NCI-H1436 (cell line): ENCODE measurements around the gene SPATA46.

Experiments used
- DNase-seq: peaks from one replicate; lab custom pipeline; 2025; lab: John Stamatoyannopoulos, UW

The SPATA46 gene

DNA sequence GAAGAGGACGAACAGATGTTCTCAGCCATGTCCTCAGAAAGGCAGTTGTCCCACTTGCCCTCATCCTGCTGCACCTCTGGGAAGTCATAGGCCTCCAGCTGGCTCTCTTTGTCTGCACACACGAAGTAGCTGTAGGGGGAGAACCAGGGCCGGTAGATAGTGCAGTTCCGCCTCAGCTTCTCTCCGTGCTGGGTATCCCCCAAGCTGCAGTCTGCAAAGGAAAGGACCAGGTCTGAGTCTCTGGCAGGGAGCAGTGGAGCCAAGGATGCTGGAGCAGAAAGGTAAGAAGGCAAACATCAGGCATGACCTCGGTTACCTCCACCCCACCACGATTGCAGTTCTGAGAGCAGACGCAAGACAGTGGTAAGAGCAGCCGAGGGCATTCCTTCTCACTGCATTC, 2.2 kb downstream of the SPATA46 start:
- no peak for DNase-seq

DNA sequence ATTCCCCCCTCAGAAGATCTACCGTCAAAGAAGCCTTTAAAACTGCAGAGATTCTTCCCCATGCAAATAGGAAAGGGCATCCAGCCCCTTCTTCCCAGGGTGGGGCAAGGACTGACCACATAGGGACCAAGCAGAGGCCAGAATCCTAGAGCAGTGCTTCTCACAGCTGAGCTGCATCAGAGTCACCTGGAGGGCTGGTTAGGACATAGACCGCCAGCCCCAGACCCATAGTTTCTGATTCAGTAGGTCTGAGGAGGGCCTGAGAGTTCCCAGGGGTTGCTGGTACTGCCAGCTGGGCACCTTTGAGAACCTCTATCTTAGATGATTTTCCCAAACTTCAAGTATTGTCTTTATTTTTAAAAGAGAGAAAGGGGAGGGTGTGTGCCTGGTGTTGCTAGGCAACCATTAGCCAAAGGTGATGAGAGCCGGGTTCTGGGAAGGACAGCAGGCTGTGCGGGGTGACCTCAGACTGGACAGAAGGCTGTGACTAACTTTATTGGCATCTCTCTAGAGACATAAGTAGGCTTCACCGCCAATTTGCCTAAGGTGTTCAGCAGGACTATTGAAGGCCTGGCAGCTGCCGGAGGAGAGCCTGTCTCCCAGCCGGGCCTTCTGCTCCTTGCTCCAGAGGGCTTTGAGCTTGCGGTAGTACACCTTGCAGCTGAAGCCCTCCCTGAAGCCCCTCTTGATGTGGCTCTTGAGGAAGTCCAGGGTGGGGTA, 3.0 kb downstream of the SPATA46 start:
- DNase-seq, result no peak

DNA sequence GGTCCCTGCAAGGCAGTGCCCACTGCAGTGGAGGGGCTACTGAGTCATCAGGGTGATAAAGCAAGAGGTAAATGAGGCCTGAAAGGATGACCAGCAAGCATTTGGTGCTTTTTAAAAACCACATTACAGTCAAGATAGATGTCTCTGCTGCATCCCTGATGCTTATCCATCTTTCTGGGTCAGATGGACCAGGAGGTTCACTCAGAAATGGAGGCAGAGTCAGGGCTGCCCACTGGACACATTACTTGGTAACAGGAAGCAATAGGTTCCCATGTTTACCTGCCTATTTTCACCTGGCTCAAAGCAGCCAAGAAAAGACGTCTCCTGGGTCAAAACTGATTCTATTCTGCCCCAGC, 3.6 kb downstream of the SPATA46 start:
- DNase-seq, result no peak

DNA sequence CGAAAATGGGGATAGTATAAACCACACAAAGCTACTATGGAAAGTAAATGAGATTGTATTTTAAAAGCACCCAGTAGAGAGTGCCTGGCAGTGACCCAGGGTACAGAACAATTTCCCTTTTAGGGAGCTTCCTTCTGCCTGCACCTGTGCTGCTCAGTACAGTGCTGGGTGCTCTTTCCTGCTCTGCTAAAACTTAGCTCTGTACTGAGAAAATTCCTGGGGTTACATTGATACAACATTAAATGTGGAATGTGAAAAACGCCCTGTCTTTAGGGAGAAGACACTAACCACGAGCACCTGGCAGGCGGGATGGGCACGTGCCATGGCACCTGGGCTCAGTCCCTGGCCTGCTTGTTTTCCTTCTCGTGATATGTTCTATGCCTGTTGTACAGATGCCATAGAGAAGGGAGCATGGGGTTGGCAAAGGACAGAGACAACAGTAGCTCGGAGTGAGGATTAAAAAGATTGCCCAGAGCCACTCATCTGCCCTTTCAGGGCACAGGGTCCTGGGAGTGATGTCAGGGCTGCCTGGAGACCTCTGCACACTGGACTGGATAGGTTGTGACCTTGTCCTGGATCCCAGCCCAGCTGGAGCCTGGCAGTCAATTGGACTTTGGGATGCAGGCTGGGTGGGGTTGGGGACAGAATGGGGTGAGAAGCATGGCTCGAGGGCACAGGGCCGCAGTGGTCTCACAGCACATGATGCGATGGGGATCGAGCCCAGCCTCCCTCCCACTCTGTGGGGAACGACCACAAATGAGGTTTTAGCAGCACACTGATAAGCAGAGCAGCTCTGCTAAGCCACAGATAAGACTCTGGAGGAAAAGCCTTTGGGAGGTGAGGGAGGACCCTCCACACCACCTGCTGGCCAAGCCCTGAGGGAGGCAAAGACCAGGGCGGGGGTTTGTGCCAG, 4.2 kb downstream of the SPATA46 start:
- no peak for DNase-seq

DNA sequence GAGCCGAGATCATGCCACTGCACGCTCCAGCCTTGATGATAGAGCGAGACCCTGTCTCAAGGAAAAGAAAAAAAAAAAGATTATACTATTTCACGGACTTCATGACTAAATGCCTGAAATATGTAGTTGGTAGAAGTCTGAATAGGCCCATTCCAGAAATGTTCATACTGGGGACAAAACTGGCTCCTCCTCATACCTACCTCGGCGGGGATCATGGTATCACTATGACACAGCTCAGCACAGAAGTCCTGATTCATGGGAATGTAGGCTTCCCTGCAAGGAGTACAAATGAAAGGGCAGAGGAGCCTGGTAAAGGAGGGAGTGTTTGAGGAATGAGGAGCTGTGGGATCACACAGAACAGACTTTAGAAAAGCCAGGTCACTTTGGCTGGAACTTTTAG, 5.0 kb downstream of the SPATA46 start:
- DNase-seq, result no peak

DNA sequence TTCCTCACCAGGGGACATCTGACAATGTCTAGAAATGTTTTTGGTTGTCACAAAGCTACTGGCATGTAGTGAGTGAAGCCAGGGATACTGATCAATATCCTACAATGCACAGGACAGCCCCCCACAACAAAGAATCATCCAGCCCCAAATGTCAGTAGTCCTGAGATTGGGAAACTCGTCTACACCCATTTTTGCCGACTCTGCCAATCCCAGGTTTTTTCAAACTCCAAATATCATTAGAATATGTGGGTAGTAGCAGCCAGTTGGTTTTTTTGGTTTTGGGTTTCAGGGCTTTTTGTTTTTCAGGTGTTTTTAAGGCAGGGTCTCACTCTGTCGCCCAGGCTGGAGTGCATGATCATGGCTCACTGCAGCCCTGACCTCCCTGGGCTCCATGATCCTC, 5.9 kb downstream of the SPATA46 start:
- DNase-seq, result no peak

DNA sequence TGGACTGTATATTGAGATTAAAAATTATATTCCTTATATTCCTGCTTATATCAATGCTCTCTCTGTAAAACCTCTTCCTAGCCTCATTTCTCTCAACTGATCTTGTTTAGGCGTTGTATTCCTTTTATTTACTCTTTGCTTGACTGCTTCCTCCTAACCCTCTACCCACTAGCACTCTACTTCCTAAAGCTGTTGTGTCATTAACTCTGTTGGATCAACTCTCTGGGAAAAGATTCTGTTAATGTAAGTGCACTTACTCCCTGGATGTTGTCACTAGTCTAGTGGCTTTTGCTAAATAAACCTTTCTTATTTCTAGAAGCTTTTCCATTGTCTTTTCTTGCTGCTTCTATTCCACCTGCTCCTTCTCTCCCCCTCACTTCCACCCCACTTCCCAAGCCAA, 6.5 kb downstream of the SPATA46 start:
- DNase-seq, result no peak

DNA sequence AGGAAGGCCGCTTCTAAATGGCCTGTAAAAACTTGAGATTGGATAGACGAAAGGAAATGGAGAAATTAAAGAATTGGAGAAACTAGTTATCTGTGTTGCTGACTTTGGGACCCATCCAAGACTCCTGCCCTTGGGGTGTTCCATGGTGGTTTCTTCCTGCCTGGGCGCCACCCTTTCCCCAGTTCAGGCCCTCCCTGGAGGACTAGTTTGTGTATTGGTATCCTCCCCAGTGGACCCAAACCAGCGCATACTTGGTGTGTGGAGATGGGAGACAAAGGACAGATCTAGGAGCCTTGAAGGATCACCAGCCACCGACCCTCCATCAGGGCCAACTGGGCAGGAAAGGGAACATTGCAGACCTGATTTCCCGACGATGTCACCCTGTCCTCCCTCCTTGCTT, 7.1 kb downstream of the SPATA46 start:
- DNase-seq, result no peak

DNA sequence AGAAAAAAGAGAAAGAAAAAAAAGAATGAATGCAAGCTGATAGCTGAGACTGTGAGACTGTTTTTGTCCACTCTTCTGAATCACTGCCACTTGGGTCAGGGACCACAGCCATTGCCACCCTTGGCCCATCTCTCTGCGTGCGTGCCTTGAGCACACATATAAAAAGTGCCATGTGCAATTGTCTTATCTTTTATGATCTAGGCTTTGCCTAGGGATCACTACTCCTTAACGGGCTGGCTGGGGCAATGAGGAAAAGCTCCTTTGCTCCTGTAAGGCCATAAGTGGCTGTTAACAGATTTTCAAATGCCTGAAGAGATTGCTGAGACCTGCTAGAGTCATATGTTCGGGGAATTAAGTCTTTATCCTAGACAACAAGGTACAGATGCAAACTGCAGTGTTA, 8.2 kb downstream of the SPATA46 start:
- no peak for DNase-seq

DNA sequence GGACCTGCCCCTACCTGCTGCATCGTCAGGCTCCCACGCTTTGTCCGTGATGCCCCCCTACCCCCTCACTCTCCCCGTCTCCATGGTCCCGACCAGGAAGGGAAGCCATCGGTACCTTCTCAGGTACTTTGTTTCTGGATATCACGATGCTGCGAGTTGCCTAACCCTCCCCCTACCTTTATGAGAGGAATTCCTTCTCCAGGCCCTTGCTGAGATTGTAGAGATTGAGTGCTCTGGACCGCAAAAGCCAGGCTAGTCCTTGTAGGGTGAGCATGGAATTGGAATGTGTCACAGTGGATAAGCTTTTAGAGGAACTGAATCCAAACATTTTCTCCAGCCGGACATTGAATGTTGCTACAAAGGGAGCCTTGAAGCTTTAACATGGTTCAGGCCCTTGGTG, 8.9 kb downstream of the SPATA46 start:
- no peak for DNase-seq

DNA sequence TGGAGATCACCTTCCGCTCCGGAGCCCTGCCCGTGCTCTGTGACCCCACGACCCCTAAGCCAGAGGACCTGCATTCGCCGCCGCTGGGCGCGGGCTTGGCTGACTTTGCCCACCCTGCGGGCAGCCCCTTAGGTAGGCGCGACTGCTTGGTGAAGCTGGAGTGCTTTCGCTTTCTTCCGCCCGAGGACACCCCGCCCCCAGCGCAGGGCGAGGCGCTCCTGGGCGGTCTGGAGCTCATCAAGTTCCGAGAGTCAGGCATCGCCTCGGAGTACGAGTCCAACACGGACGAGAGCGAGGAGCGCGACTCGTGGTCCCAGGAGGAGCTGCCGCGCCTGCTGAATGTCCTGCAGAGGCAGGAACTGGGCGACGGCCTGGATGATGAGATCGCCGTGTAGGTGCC, 9.6 kb downstream of the SPATA46 start:
- DNase-seq, result no peak

DNA sequence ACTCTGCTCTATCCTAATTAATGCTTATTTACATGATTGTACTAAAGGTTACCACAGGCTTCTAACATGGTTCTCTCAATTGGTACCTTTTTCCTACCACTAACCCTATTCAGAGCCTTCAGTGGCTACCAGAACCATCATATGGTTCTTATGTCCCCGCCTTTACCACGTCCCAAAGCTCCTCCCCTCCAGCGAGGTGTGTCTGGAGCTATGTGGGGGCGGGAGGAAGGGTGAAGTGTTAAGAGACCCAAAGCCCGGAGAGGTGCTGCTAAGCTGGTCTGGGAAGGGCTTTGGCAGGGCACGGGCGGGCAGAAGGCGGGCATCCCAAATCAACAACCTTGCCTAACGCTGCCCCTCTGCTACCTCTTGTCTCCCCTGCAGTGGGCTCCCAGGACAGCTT, 10.0 kb downstream of the SPATA46 start:
- no peak for DNase-seq

DNA sequence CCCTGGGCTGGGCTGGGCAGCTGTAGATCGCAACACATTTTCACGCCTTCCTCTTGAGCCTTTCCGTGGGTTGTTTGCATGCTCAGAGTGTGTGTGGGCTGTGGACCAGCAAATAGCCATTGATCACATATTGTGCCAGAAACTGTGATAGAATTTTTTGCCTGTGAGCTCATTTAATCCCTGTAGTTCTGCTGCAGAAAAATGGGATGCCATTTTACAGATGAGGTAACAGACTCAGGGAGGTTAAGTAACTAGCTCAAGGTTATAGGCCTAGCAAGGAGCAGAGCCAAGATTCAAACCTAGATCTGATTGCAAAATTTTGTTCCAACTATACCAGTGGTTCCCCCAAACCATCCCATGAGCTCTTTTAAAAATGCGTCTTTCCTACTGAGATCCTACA, 10.5 kb downstream of the SPATA46 start:
- no peak for DNase-seq

DNA sequence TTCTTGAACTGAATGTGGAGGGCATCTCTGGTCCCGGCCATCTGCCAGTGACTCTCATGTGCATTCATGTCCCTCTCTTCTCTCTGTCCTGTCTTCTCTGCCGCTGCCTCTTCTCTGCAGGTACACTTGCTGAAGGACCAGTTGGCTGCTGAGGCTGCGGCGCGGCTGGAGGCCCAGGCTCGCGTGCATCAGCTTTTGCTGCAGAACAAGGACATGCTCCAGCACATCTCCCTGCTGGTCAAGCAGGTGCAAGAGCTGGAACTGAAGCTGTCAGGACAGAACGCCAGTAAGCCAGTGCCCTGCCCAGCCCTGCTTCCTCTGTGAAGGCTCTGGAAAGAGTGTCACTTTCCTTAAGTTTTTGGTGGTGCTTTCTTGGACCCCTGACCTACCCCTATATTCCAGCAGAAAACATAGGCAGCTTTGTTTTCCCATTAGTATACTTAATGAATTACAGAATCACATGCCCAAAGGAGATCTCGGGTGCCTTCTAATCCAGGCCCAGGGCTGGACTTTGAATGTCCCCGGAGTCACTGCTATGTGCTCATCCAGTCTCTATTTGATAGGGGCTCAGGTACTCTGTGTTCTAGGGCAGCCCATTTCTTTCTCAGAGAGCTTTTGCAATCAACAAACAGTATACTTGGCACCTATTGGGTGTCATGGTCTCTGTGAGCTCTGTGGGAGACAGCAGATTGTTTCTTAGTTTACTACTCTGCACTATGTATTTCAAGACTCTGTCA, 11.2 kb downstream of the SPATA46 start:
- no peak for DNase-seq

DNA sequence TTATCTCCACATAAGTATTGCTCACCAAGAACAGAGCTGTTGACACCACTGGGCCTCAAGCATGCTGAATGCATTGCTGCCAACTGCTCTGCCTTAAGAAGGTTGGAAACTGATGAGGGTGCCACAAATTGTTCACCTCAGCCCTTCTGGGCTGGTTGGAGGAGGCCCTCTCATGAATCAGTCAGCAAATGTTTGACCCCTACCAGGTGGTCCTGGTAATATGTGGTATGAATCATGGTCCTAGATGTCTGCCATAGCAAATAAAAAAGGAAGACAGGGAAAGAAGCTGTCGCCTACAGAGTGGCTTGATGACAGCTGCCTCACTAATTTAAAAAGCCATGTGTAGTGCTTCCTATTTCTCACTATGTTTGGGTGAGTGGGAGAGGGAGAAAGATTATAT, 12.2 kb downstream of the SPATA46 start:
- no peak for DNase-seq

DNA sequence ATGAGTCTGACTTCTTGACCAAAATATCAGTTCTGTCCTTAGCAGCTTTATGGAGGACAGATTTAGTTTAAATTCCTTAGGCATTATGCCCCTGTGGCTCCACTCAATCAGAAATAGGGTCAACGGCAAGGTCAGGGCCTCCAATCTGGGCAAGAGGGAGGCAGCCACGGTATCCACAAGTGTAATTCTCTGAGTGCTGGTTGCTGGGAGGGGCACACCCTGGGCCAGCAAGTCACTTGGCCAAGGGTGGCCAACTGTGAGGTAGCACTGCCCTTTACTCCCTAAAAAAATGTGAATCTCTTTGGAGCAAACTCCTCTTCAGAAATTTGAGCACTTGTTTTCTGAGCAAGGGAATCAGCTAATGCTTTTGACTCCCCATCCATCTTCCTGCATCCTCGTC, 12.8 kb downstream of the SPATA46 start:
- no peak for DNase-seq

DNA sequence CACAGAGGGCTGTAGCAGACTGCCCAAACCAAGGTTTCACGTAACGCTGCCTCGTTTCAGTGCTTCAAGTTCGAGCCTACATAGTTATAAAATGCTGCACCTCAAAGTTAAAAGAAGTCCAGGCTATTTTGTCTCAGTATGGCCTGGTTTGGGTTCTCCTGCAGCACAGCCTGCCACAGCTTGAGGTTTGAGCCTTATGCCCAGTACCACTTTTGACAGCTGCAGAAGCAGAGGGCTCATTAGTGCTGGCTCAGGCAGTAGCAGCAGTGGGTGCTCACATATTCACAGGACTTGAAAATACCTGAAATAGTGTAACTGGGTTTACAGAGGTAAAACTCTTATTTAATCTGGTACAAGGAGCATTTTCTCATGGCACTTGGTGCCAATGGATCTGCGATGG, 15.3 kb downstream of the SPATA46 start:
- no peak for DNase-seq

DNA sequence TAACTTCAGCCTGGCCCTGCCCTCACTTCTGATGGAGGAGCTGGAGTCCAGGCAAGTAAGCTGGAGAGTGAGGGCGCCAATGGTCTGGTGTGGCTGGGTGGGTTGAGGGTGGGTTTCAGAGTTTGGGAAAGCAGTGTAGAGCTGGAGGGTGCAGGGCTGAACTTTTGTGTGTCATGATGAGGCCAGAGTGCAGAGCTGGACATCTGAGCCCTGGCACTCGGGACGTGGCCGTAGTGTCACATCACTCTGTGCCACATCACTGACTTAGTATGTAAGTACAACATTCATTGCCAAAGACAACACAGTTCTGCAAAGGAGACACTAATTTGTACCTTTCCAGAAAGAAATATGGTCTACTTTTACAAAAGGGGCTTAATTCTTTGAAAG, 15.8 kb downstream of the SPATA46 start:
- no peak for DNase-seq

DNA sequence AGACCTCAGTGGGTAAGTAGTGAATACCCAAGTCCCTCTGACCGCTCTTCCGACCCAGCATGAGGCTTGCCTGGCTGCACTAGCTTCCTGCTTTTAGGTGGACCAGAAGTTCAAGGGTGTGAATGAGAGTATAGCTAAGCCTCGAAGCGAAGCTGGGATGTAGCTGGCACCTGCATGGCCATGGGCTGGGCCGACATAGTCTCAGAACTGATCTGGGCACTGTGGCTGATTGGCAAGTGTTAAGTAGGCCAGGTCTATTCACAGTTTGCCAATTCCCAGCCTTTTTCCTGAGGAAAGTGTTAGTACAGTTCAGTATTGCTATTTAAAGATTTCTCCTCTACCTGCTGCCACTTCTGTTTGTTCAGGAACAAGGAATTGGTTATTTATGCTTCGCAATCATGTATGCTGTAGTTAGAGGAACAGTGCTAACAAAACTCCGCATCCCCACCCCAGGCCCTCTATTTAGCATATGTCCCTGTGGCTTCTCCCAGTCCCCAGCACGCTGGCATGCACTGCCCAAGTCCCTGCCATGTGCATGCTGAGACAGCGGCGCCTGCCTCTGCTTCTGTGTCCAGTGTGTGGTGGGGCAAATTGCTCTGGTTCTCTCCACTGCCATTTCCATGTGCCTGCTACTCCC, 16.3 kb downstream of the SPATA46 start:
- DNase-seq, result no peak

DNA sequence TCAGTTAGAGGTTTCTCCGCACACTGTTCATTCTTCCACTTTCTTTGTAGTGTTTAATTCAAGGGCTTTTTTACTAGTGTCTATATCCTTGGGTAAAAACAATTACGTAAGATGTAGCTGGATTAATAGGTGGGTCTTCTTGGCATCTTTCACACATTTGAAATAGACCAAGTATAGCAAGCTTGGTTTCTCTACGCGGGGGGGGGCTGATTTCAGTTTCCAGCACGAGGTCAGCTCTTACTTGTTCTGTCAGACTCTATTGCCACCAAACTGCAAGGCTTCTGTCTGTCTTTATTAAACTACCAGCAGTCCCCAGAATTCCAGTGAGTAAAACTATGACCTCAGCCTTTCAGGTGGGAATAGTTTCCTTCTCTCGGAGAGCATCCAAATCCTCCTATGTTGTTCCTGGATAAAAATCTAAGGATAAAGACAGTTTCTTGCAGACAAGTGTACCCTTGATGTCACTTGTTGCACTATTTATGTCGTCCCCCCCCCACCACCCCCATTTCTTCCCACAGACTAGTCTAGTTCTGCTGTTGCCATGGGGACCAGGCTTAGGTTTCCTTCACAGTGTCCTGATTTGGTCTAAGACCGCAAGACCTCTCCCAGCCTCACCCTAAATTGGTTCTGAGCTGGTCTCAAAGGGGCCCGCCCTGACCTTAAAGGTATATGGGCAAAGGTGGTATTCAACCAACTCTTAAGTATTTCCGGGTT, 17.0 kb downstream of the SPATA46 start:
- no peak for DNase-seq

DNA sequence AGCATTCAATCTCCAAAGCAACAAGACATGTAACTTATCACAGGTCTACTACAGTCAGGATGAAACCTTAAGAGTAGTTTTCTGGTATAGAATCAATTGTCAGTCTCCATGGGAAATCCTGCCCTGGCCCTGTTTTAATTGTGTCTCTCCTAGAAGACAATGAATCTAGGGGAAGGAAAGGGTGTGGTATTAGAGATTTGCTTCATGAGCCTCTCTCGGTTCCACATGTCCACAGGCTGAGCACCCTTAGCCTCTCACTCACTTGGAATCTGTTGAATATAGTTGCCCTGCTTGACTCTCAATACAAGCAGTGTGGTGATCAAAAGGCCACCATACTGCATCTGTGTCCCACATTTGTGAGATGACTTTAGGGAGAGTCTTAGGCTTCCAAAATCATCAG, 17.7 kb downstream of the SPATA46 start:
- DNase-seq, result no peak
